Mucosa of descending colon (tissue), 3 donors: ENCODE results near the gene CTSL. TPM values are rescaled to one million over a fixed set of nuclear protein-coding genes. Genes with fewer than 3 reads are reported as not detected.

Source experiments
- ATAC-seq: fragments of 200-7000 bp; cut with Tn5 transposase; one replicate; pipeline ENCODE4 v1.9.1; 2020; ENCODE audit warnings: mild to moderate bottlenecking, moderate library complexity
- DNase-seq, 3 donors: peaks; one replicate each; pipeline ENCODE4 v3.0.0-alpha.2; 2020
- H3K36me3 ChIP-seq: fragments of 200-600 bp; one replicate; pipeline ENCODE4 v1.8.0; 2021; ENCODE audit warnings: low read depth, mild to moderate bottlenecking
- H3K4me1 ChIP-seq: fragments of 200-600 bp; one replicate; pipeline ENCODE4 v1.8.0; 2021; ENCODE audit warnings: low read depth, mild to moderate bottlenecking
- H3K4me3 ChIP-seq: fragments of 200-600 bp; one replicate; pipeline ENCODE4 v1.8.0; 2021; ENCODE audit warnings: mild to moderate bottlenecking
- H3K9me3 ChIP-seq: fragments of 200-600 bp; one replicate; pipeline ENCODE4 v1.8.0; 2021; ENCODE audit warnings: mild to moderate bottlenecking
- intact Hi-C, 2 donors: fragments of 100-400 bp; cut with DNase I in 1 of 2; cut with micrococcal nuclease in 1 of 2; formaldehyde crosslinking; loops; one replicate each; pipeline versions ENCODE4 v1.11.0 to v1.11.1; 2022; cut with DNase I, micrococcal nuclease
- total RNA-seq, 3 donors: library from RNA; stranded (reverse); fragmentation: NEBNext Ultra II Directional in 2 of 3; extraction: Animal tissue kit (Norgen Biotek cat#: 25700) in 2 of 3; gene quantifications; one replicate each; pipeline versions ENCODE4 v1.2.1 to v1.2.4, GENCODE V29; 2021 to 2023
- TF ChIP-seq, protein P1 (sequence below): fragments of 200-600 bp; IDR thresholded peaks from one replicate; pipeline ENCODE4 v1.8.0; 2022; ENCODE audit warnings: antibody characterized with exemption, mild to moderate bottlenecking
- donor health status: DM: no; HTN: no; CAD: no; lungs with moderate emphysema.
- donor health status: DM: no; HTN: no; CAD: no.
- donor health status: DM: no; HTN: yes; CAD: no.

The CTSL gene
- total RNA-seq, 3 donors from 2014 or later: 60.1 to 139 (median 62.3) TPM

- ATAC-seq (no peak), DNase-seq (no peak)
- H3K4me3 ChIP-seq: no peak overlapping the region
- no peaks in the 10 kb centered on the region for H3K36me3 ChIP-seq
- TF ChIP-seq, protein P1, sequence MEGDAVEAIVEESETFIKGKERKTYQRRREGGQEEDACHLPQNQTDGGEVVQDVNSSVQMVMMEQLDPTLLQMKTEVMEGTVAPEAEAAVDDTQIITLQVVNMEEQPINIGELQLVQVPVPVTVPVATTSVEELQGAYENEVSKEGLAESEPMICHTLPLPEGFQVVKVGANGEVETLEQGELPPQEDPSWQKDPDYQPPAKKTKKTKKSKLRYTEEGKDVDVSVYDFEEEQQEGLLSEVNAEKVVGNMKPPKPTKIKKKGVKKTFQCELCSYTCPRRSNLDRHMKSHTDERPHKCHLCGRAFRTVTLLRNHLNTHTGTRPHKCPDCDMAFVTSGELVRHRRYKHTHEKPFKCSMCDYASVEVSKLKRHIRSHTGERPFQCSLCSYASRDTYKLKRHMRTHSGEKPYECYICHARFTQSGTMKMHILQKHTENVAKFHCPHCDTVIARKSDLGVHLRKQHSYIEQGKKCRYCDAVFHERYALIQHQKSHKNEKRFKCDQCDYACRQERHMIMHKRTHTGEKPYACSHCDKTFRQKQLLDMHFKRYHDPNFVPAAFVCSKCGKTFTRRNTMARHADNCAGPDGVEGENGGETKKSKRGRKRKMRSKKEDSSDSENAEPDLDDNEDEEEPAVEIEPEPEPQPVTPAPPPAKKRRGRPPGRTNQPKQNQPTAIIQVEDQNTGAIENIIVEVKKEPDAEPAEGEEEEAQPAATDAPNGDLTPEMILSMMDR: no peak
- peaks cover 2% of the 10 kb centered on the region for H3K9me3 ChIP-seq
- H3K4me1 ChIP-seq: no peaks in the 10 kb centered on the region
- intact Hi-C loops: no loop called here
Measured at GRCh38 chr9:87760529-87760928, 34.6 kb downstream of the CTSL start.

DNA sequence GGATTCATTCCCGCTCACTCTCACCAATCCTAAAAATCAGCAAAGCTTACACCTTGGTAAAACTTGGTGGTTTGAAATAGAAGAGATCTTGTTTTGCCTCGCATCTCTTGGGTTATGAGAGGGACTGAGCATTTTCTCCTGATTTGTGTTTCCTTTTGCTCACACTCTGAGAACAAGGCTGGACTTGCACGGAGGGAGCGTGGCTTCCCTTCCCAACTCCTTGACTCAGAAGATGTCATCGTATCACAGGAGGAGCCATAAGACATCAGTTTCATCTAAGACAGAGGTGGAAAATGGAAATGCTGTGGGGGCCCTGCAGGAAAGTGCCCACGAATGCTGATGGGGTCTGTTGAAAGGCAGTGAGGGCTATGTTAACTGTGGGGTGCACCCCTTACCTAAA, 37.4 kb downstream of the CTSL start:
- TF ChIP-seq, protein P1: no peak
- Histone ChIP-seq H3K36me3 (no peaks in the 10 kb centered on the region), H3K4me3 (no peak overlapping the region), H3K4me1 (no peaks in the 10 kb centered on the region), H3K9me3 (peaks cover 2% of the 10 kb centered on the region)
- intact Hi-C loops: no loop called here
- no peak for ATAC-seq
- no peak for DNase-seq

DNA sequence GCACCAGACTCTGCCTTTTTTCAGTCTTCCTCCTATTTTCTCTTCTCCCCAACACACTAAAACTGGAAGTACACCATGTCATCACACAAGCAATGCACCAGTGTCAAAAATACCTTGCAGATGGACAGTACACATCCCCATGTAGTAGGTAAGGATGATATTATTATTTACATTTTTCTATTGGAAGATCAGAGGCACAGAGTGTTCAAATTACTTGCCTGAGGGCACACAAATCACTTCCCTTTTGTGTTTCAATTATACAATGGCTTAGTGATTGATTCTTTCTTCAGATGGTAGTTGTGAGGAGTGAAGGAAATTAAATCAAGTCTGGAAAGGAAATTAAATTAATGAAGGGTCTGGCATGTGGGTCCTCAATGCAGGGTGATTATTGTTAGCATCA, 39.6 kb downstream of the CTSL start:
- Histone ChIP-seq H3K9me3 (no peaks in the 10 kb centered on the region), H3K4me3 (no peak overlapping the region), H3K4me1 (no peaks in the 10 kb centered on the region), H3K36me3 (no peaks in the 10 kb centered on the region)
- no peak for DNase-seq
- intact Hi-C loops: no loop called here
- TF ChIP-seq, protein P1: no peak
- ATAC-seq: no peak

GRCh38 chr9:87766697-87767096, 40.8 kb downstream of the CTSL start:
- DNase-seq: no peak

GRCh38 chr9:87770616-87771315, 44.8 kb downstream of the CTSL start:
- ATAC-seq (no peak), DNase-seq (no peak)
- H3K9me3 ChIP-seq: no peaks in the 10 kb centered on the region
- H3K4me3 ChIP-seq: no peak overlapping the region
- H3K4me1 ChIP-seq: no peaks in the 10 kb centered on the region
- H3K36me3 ChIP-seq: no peaks in the 10 kb centered on the region
- TF ChIP-seq, protein P1: no peak
- intact Hi-C loops: no loop called here

More at GRCh38 chr9:87766697-87767096, 40.8 kb downstream of the CTSL start:
- no peak overlapping the region for H3K4me3 ChIP-seq
- no peaks in the 10 kb centered on the region for H3K36me3 ChIP-seq
- ATAC-seq: peak; percentile 22
- no peaks in the 10 kb centered on the region for H3K4me1 ChIP-seq
- TF ChIP-seq, protein P1: no peak
- no peaks in the 10 kb centered on the region for H3K9me3 ChIP-seq
- intact Hi-C loops: no loop called here
